Measurements from ENCODE around the gene MATCAP1. TPM values are rescaled to one million over a fixed set of nuclear protein-coding genes. Genes with fewer than 3 reads are reported as not detected.

The MATCAP1 gene
- polyA plus RNA-seq, 1 donor from 2014 or later = 0.56 TPM

- Mint-ChIP-seq H3K4me3 (peak overlapping the region in 1 of 4 donors; percentile 65), H3K27me3 (peaks cover 33% of the 10 kb centered on the region), H3K27ac (peak overlapping the region in 2 of 3 donors; percentile 53 to 77), H3K4me1 (peaks cover 10 to 15% (median 12%) of the 10 kb centered on the region in 3 donors), H3K9me3 (peaks cover 0 to 2% (median 0%) of the 10 kb centered on the region in 3 donors), H3K36me3 (peaks cover 1% of the 10 kb centered on the region)
These were observed 7.1 kb downstream of the MATCAP1 start for GRCh38 chr16:67176662-67177061.

DNA sequence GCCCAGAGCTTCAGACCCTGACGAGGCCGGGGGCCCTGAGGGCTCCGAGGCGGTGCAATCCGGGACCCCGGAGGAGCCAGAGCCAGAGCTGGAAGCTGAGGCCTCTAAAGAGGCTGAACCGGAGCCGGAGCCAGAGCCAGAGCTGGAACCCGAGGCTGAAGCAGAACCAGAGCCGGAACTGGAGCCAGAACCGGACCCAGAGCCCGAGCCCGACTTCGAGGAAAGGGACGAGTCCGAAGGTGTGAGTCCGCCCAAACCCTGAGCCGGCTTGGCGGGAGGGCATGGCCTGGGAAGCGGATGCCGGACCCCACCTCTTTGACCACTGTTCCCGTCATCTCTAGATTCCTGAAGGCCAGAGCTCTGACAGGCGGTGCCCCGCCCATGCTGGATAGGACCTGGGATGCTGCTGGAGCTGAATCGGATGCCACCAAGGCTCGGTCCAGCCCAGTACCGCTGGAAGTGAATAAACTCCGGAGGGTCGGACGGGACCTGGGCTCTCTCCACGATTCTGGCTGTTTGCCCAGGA is 9.0 kb downstream of the MATCAP1 start:
- H3K9me3 Mint-ChIP-seq = peaks cover 0 to 2% (median 0%) of the 10 kb centered on the region in 3 donors
- peak overlapping the region in 2 of 4 donors; percentile 75 to 87 for H3K4me3 Mint-ChIP-seq
- peaks cover 48% of the 10 kb centered on the region for H3K27me3 Mint-ChIP-seq
- no peak overlapping the region for H3K27ac Mint-ChIP-seq
- peaks cover 14 to 23% (median 19%) of the 10 kb centered on the region in 3 donors for H3K4me1 Mint-ChIP-seq
- H3K36me3 Mint-ChIP-seq = peaks cover 1% of the 10 kb centered on the region

GRCh38 chr16:67173808-67174705 is 9.7 kb downstream of the MATCAP1 start:
- peaks cover 0 to 2% (median 0%) of the 10 kb centered on the region in 3 donors for H3K9me3 Mint-ChIP-seq
- peak overlapping the region in 1 of 3 donors; percentile 17 for H3K27ac Mint-ChIP-seq
- H3K4me1 Mint-ChIP-seq = peaks cover 16 to 26% (median 20%) of the 10 kb centered on the region in 3 donors
- peak overlapping the region; percentile 75 to 87 (median 84) for H3K4me3 Mint-ChIP-seq
- H3K27me3 Mint-ChIP-seq = peaks cover 49% of the 10 kb centered on the region
- H3K36me3 Mint-ChIP-seq = peaks cover 1% of the 10 kb centered on the region

GRCh38 chr16:67173323-67173722 is 10.4 kb downstream of the MATCAP1 start:
- Mint-ChIP-seq H3K4me1 (peaks cover 16 to 26% (median 20%) of the 10 kb centered on the region in 3 donors), H3K27ac (peak overlapping the region in 2 of 3 donors; percentile 17 to 18), H3K9me3 (peaks cover 0 to 2% (median 0%) of the 10 kb centered on the region in 3 donors), H3K4me3 (peak overlapping the region; percentile 75 to 87 (median 84)), H3K27me3 (peaks cover 53% of the 10 kb centered on the region), H3K36me3 (peaks cover 1% of the 10 kb centered on the region)

DNA sequence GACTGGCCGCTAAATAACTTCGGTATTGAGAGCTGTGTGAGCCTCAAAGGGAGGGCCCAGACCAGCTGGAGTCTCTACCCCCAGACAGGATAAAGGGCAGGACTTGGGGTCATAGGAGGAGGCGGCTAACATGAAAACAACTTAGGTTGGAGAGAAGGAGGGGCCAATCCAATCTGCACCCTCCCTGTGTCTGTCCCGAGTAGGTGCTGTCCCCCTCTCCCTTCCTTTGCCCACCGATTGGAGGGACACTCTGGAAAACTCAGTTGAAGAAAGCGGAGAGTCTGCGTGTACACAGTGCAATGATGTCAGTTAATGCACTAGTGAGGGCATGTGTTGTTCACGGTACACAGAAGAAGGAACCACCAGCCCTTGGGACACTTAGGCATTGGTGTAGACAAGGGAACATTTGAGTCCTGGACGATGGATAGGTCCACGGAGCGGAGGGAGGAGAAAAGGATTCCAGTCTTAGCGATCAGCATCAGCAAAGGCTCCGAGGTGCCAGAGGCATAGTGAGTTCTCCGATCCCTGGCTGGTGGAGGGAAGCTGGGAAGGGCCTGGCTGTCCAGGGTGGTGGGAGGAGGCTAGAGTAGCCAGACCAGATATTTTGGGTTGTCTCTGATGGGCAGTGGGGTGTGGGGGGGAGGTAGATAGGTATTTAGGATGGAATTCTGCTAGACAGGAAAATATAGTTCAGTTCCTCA is 12.7 kb downstream of the MATCAP1 start:
- Mint-ChIP-seq H3K4me1 (peaks cover 15 to 26% (median 18%) of the 10 kb centered on the region in 3 donors), H3K4me3 (peak overlapping the region in 2 of 4 donors; percentile 65 to 72), H3K27ac (peak overlapping the region in 1 of 3 donors; percentile 23), H3K36me3 (peaks cover 1% of the 10 kb centered on the region), H3K27me3 (peaks cover 61% of the 10 kb centered on the region), H3K9me3 (peaks cover 0 to 2% (median 0%) of the 10 kb centered on the region in 3 donors)

GRCh38 chr16:67170168-67170948 is 13.4 kb downstream of the MATCAP1 start, which contains the start of gene NOL3:
NOL3 (plus strand) TSS chr16:67170538.
- peaks cover 63% of the 10 kb centered on the region for H3K27me3 Mint-ChIP-seq
- peaks cover 15 to 26% (median 19%) of the 10 kb centered on the region in 3 donors for H3K4me1 Mint-ChIP-seq
- H3K4me3 Mint-ChIP-seq = peak within 1 kb of the TSS; percentile 66 to 87 (median 76)
- H3K27ac Mint-ChIP-seq = peak within 1 kb of the TSS in 1 of 3 donors; percentile 35
- peaks cover 1% of the 10 kb centered on the region for H3K36me3 Mint-ChIP-seq
- peaks cover 0 to 2% (median 0%) of the 10 kb centered on the region in 3 donors for H3K9me3 Mint-ChIP-seq

- H3K27ac Mint-ChIP-seq = peak overlapping the region in 1 of 3 donors; percentile 35
- H3K4me3 Mint-ChIP-seq = peak overlapping the region in 3 of 4 donors; percentile 68 to 87 (median 85)
- H3K36me3 Mint-ChIP-seq = peaks cover 1% of the 10 kb centered on the region
- H3K4me1 Mint-ChIP-seq = peaks cover 18 to 26% (median 19%) of the 10 kb centered on the region in 3 donors
- peaks cover 68% of the 10 kb centered on the region for H3K27me3 Mint-ChIP-seq
- peaks cover 0 to 2% (median 0%) of the 10 kb centered on the region in 3 donors for H3K9me3 Mint-ChIP-seq
These were observed 14.1 kb downstream of the MATCAP1 start for GRCh38 chr16:67169642-67170167.

GRCh38 chr16:67169011-67169451 is 14.7 kb downstream of the MATCAP1 start:
- H3K9me3 Mint-ChIP-seq = peaks cover 0 to 2% (median 0%) of the 10 kb centered on the region in 3 donors
- H3K27ac Mint-ChIP-seq = peak overlapping the region in 1 of 3 donors; percentile 5
- H3K36me3 Mint-ChIP-seq = peaks cover 1% of the 10 kb centered on the region
- H3K4me1 Mint-ChIP-seq = peaks cover 18 to 25% (median 20%) of the 10 kb centered on the region in 3 donors
- no peak overlapping the region for H3K4me3 Mint-ChIP-seq
- peaks cover 69% of the 10 kb centered on the region for H3K27me3 Mint-ChIP-seq

GRCh38 chr16:67167588-67167987 is 16.2 kb downstream of the MATCAP1 start:
- Mint-ChIP-seq H3K36me3 (no peaks in the 10 kb centered on the region), H3K27ac (no peak overlapping the region), H3K27me3 (peaks cover 63% of the 10 kb centered on the region), H3K9me3 (peaks cover 0 to 1% (median 0%) of the 10 kb centered on the region in 3 donors), H3K4me3 (peak overlapping the region in 1 of 4 donors; percentile 50), H3K4me1 (peaks cover 10 to 15% (median 15%) of the 10 kb centered on the region in 3 donors)

- peaks cover 64% of the 10 kb centered on the region for H3K27me3 Mint-ChIP-seq
- peaks cover 14 to 20% (median 15%) of the 10 kb centered on the region in 3 donors for H3K4me1 Mint-ChIP-seq
- peak overlapping the region; percentile 39 to 88 (median 65) for H3K27ac Mint-ChIP-seq
- H3K36me3 Mint-ChIP-seq = no peaks in the 10 kb centered on the region
- no peaks in the 10 kb centered on the region for H3K9me3 Mint-ChIP-seq
- peak overlapping the region in 1 of 4 donors; percentile 60 for H3K4me3 Mint-ChIP-seq
These were observed 17.1 kb downstream of the MATCAP1 start for GRCh38 chr16:67166598-67167168.

- H3K36me3 Mint-ChIP-seq = no peaks in the 10 kb centered on the region
- H3K27ac Mint-ChIP-seq = peak overlapping the region in 1 of 3 donors; percentile 39
- peak overlapping the region in 1 of 4 donors; percentile 12 for H3K4me3 Mint-ChIP-seq
- H3K4me1 Mint-ChIP-seq = peaks cover 13 to 18% (median 15%) of the 10 kb centered on the region in 3 donors
- no peaks in the 10 kb centered on the region for H3K9me3 Mint-ChIP-seq
- peaks cover 62% of the 10 kb centered on the region for H3K27me3 Mint-ChIP-seq
These were observed 17.6 kb downstream of the MATCAP1 start for GRCh38 chr16:67166110-67166547.

DNA sequence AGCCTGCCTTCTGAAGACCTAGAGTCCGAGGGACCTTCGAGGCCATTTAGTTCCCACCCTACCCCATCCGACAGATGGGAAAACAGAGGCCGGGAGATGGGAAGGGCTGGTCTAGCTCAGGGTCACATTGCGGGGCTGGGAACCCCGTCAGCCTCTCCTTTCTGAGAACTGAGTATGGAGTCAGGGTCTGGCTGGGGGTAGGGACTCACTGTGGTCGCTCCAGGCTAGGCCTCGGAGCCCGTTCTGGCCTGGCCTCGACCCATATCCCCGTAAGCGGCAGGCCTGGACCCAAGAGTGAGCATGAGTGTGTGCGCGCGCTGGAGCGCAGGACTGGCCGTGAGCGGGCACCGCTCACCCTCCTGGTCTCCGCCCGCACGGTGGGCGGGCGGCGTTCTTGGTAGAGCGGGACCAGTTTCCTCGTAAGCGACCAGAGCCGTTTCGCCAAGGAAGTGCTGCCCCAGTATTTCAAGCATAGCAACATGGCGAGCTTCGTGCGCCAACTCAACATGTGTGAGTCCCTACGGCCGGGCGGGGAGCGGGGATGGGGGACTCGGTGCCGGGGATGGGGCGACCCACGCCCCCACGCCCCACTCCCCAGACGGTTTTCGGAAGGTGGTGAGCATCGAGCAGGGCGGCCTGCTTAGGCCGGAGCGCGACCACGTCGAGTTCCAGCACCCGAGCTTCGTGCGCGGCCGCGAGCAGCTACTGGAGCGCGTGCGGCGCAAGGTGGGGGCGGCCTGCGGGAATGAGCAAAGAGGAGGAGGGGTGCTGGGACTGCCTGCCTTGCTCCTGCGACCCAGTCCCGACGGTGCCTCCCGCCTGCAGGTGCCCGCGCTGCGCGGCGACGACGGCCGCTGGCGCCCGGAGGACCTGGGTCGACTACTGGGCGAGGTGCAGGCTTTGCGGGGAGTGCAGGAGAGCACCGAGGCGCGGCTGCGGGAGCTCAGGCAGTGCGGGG is 18.4 kb downstream of the MATCAP1 start:
- peaks cover 14 to 20% (median 15%) of the 10 kb centered on the region in 3 donors for H3K4me1 Mint-ChIP-seq

More for the DNA sequence above, 18.4 kb downstream of the MATCAP1 start:
- peak overlapping the region; percentile 12 to 75 (median 64) for H3K4me3 Mint-ChIP-seq
- H3K36me3 Mint-ChIP-seq = no peaks in the 10 kb centered on the region
- peaks cover 60% of the 10 kb centered on the region for H3K27me3 Mint-ChIP-seq
- no peaks in the 10 kb centered on the region for H3K9me3 Mint-ChIP-seq
- peak overlapping the region in 1 of 3 donors; percentile 79 for H3K27ac Mint-ChIP-seq
